GM12878 (cell line): Measurements from ENCODE around the gene AMH. TPM values are rescaled to one million over a fixed set of nuclear protein-coding genes. Genes with fewer than 3 reads are reported as not detected.

Experiments
- ATAC-seq: fragments of 200-7000 bp; cut with Tn5 transposase; 3 replicates; pipeline ENCODE4 v1.9.1; 2020; ENCODE audit warnings: mild to moderate bottlenecking, moderate library complexity
- BruUV-seq: library from RNA; stranded (reverse); fragments of 400-500 nt; replicated peaks from 2 replicates; lab custom pipeline; 2021; lab: Mats Ljungman, UMichigan
- CTCF ChIA-PET: fragments of 300-600 bp; sonication (Branson Sonifier 250); formaldehyde crosslinking; extraction: SDS; loops from one replicate; lab custom pipeline; 2021; ENCODE audit warnings: inconsistent platforms; lab: Yijun Ruan, JAX
- POLR2A ChIA-PET: fragments of 350-600 bp; formaldehyde crosslinking; extraction: SDS; loops from one replicate; lab custom pipeline; 2021; ENCODE audit warnings: inconsistent platforms; lab: Charles Lee
- RAD21 ChIA-PET: fragments of 300-600 bp; sonication (Branson Sonifier 250); formaldehyde crosslinking; loops from one replicate; lab custom pipeline; 2023; ENCODE audit warnings: antibody characterized with exemption; ENCODE audit not compliant: unreplicated experiment; lab: Charles Lee
- SMC1A ChIA-PET: fragments of 300-600 bp; sonication (Branson Sonifier 250); formaldehyde crosslinking; loops from one replicate; lab custom pipeline; 2023; ENCODE audit not compliant: unreplicated experiment, uncharacterized antibody; lab: Charles Lee
- DNase-seq: peaks from one replicate; pipeline ENCODE4 v3.0.0-alpha.2; 2011; ENCODE audit warnings: low read depth, low spot score
- FAIRE-seq: peaks from 3 replicates; lab custom pipeline; 2011; peaks lifted over from hg19 to GRCh38; lab: Jason Lieb, UNC
- H2AFZ ChIP-seq: 2 replicates; pipeline ENCODE4 v1.6.0; 2011; ENCODE audit warnings: low read depth, low read length, control low read depth; ENCODE audit not compliant: control insufficient read depth
- H3K27ac ChIP-seq: 2 replicates; pipeline ENCODE4 v1.5.1; 2011; ENCODE audit warnings: control low read depth; ENCODE audit not compliant: control insufficient read depth, insufficient read depth
- H3K27me3 ChIP-seq, 2 experiments: replicated peaks in 1 of 2; 2 replicates each; pipeline versions ENCODE4 v1.6.0 to v1.6.1; 2011; ENCODE audit warnings: low read length in 1 of 2; ENCODE audit not compliant: control insufficient read depth in 2 of 2, insufficient read depth in 2 of 2
- H3K36me3 ChIP-seq, 2 experiments: 2 replicates each; pipeline ENCODE4 v1.5.1; 2011; ENCODE audit warnings: low read length in 1 of 2; ENCODE audit not compliant: control insufficient read depth in 2 of 2, insufficient read depth in 2 of 2
- H3K4me1 ChIP-seq: 2 replicates; pipeline ENCODE4 v1.6.1; 2011; ENCODE audit warnings: mild to moderate bottlenecking, low read length, moderate library complexity, mixed read lengths; ENCODE audit not compliant: control insufficient read depth, insufficient read depth
- H3K4me2 ChIP-seq: 2 replicates; pipeline ENCODE4 v1.6.0; 2011; ENCODE audit warnings: control low read depth; ENCODE audit not compliant: control insufficient read depth, insufficient read depth
- H3K4me3 ChIP-seq: fragments of 200-600 bp; sonication (generic); 2 replicates; pipeline ENCODE4 v1.5.1; 2016
- H3K79me2 ChIP-seq: 2 replicates; pipeline ENCODE4 v1.6.0; 2011; ENCODE audit warnings: low read length; ENCODE audit not compliant: control insufficient read depth, insufficient read depth
- H3K9ac ChIP-seq: 2 replicates; pipeline ENCODE4 v1.8.0; 2011; ENCODE audit warnings: low read length, control low read depth, mixed read lengths; ENCODE audit not compliant: control insufficient read depth, insufficient read depth
- H3K9me3 ChIP-seq: replicated peaks from 3 replicates; pipeline ENCODE4 v1.5.1; 2011; ENCODE audit warnings: mild to moderate bottlenecking, low read length; ENCODE audit not compliant: control insufficient read depth, insufficient read depth
- H4K20me1 ChIP-seq: 2 replicates; pipeline ENCODE4 v1.6.0; 2011; ENCODE audit not compliant: control insufficient read depth, insufficient read depth
- EGR1 ChIP-seq, 2 experiments: IDR thresholded peaks; 1 replicate in 1 of 2; 2 replicates in 1 of 2; pipeline ENCODE4 v1.6.1; 2011 to 2012; ENCODE audit warnings: low read depth in 2 of 2, low read length in 2 of 2, borderline replicate concordance in 1 of 2, mild to moderate bottlenecking in 1 of 2, moderate library complexity in 1 of 2
- EZH2 ChIP-seq: IDR thresholded peaks from 2 replicates; pipeline ENCODE4 v1.6.1; 2012; ENCODE audit warnings: low read depth, mild to moderate bottlenecking, control low read depth, inconsistent platforms, low read length, borderline replicate concordance; ENCODE audit not compliant: control insufficient read depth
- MYC ChIP-seq: IDR thresholded peaks from 2 replicates; pipeline ENCODE4 v1.6.1; 2011; ENCODE audit warnings: mild to moderate bottlenecking, low read length, moderate library complexity, inconsistent platforms; ENCODE audit not compliant: insufficient read depth, insufficient replicate concordance, insufficient read length, severe bottlenecking
- POLR2A ChIP-seq: IDR thresholded peaks from 2 replicates; pipeline ENCODE4 v1.6.1; 2011; ENCODE audit warnings: low read depth, mild to moderate bottlenecking, low read length
- POLR2AphosphoS5 ChIP-seq: IDR thresholded peaks from 2 replicates; pipeline ENCODE4 v1.6.1; 2011; ENCODE audit warnings: mild to moderate bottlenecking, low read length, inconsistent platforms
- PRDM15 ChIP-seq: fragments of 450-650 bp; formaldehyde crosslinking; IDR thresholded peaks from 2 replicates; pipeline ENCODE4 v1.4.0; 2020; ENCODE audit warnings: mild to moderate bottlenecking, moderate library complexity
- SPI1 ChIP-seq: IDR thresholded peaks from 2 replicates; pipeline ENCODE4 v1.6.1; 2011; ENCODE audit warnings: low read depth, mild to moderate bottlenecking, low read length, moderate library complexity, borderline replicate concordance; ENCODE audit not compliant: insufficient read depth
- SREBF1 ChIP-seq: IDR thresholded peaks from 2 replicates; pipeline ENCODE4 v1.6.1; 2012; ENCODE audit warnings: mild to moderate bottlenecking, low read length
- ZNF207 ChIP-seq: fragments of 450-650 bp; IDR thresholded peaks from 2 replicates; pipeline ENCODE4 v1.6.1; 2014; ENCODE audit warnings: antibody characterized with exemption, mild to moderate bottlenecking, borderline replicate concordance
- WGBS: methylation state at CpG from one replicate; pipeline ENCODE4 v1.1.6; 2016; ENCODE audit warnings: low lambda C conversion rate; ENCODE audit not compliant: insufficient replicate concordance, insufficient coverage; ENCODE audit errors: missing lambda C conversion rate; 5-methylcytosine and 5-hydroxymethylcytosine counted together
- in situ Hi-C: fragments of 300-500 bp; cut with MboI; formaldehyde crosslinking; loops from 9 replicates; pipeline ENCODE4 v1.14.3; 2018; ENCODE audit warnings: mixed read lengths
- intact Hi-C: fragments of 100-400 bp; cut with micrococcal nuclease; formaldehyde crosslinking; loops from one replicate; pipeline ENCODE4 v1.14.2; 2022; ENCODE audit not compliant: unreplicated experiment
- polyA plus RNA-seq, 11 experiments: library from polyadenylated mRNA; depleted of rRNA in 4 of 11; unstranded in 6 of 11; stranded (reverse) in 5 of 11; fragments of >200 nt; fragmentation: Nextera tagmentation in 4 of 11; fragmentation: Illumina TruSeq in 1 of 11; extraction: Ambion mirVana in 4 of 11; extraction: Trizol in 1 of 11; gene quantifications; 1 replicate in 1 of 11; 2 replicates in 10 of 11; pipeline versions ENCODE4 v1.2.1 to v1.2.3, GENCODE V29; 2011 to 2016; ENCODE audit warnings: inconsistent platforms in 2 of 11, missing spikeins in 2 of 11, low read depth in 1 of 11
- total RNA-seq, 4 experiments: library from RNA; depleted of rRNA in 3 of 4; stranded (reverse); fragments of >200 nt in 3 of 4; fragmentation: Illumina TruSeq in 1 of 4; extraction: Trizol in 1 of 4; gene quantifications; 2 replicates each; pipeline versions ENCODE4 v1.2.1 to v1.2.3, GENCODE V29; 2013 to 2021
- TF ChIP-seq, protein P1 (sequence below): IDR thresholded peaks from 2 replicates; pipeline ENCODE4 v1.6.1; 2011; ENCODE audit warnings: low read depth, mild to moderate bottlenecking, low read length, moderate library complexity, borderline replicate concordance; ENCODE audit errors: extremely low read depth

AMH gene
- total and polyA plus RNA-seq, 10 of the 15 experiments (the other 5 are each of a cell fraction or from before 2014, with no cell fraction given), result 0.17 to 3.5 (median 0.81) TPM; not detected in 4

- H4K20me1 ChIP-seq, result peaks cover 5% of the 10 kb centered on the region
- no peak overlapping the region for H2AFZ ChIP-seq
- ChIA-PET SMC1A (interaction anchor here (0.9 to 1.8 kb wide), 4 partner anchors 11 to 334 kb away, joined by 3 to 5 read pairs (median 4); no protein-coding TSS in a partner anchor), CTCF (interaction anchor here (1.1 to 6.4 kb wide), 3 partner anchors 24 to 115 kb away, joined by 3 to 46 read pairs (median 7); no protein-coding TSS in a partner anchor), POLR2A (interaction anchor here (0.6 kb wide), 1 partner anchor 113 kb away, joined by 6 read pairs; no protein-coding TSS in a partner anchor), RAD21 (interaction anchor here (1.0 to 1.4 kb wide), 2 partner anchors 39 to 334 kb away, joined by 3 to 6 read pairs; no protein-coding TSS in a partner anchor)
- no peak overlapping the region for H3K4me2 ChIP-seq
- no peak overlapping the region for H3K27ac ChIP-seq
- peaks cover 4 to 14% of the 10 kb centered on the region in 2 experiments for H3K36me3 ChIP-seq
- no peak overlapping the region for H3K4me3 ChIP-seq
- no peak for ATAC-seq
- H3K4me1 ChIP-seq, result peaks cover 14% of the 10 kb centered on the region
- TF ChIP-seq PRDM15 (CRISPR knock-in tag) (no peak), POLR2AphosphoS5 (peak; percentile 50; the same call in 1 of the 2 replicates), ZNF207 (no peak), POLR2A (peak; percentile 41; the same call in 1 of the 2 replicates), EZH2 (no peak), SPI1 (no peak), MYC (no peak), SREBF1 (no peak), EGR1 (IDR thresholded peaks at IDR 0.05; ENCODE audit: borderline replicate concordance in 1 of 2, low read depth in 2 of 2, low read length in 2 of 2) (no peak)
- TF ChIP-seq, protein P1, sequence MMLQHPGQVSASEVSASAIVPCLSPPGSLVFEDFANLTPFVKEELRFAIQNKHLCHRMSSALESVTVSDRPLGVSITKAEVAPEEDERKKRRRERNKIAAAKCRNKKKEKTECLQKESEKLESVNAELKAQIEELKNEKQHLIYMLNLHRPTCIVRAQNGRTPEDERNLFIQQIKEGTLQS, result no peak
- no peak for DNase-seq
- H3K79me2 ChIP-seq, result peaks cover 25% of the 10 kb centered on the region
- H3K27me3 ChIP-seq, result no peaks in the 10 kb centered on the region
- WGBS, result 78% methylated on average over 9 of the region's 9 CpGs
- in situ Hi-C loops, result loop anchor here (10.0 kb wide), 1 partner anchor 338 kb away; no protein-coding TSS in a partner anchor
- no peak for FAIRE-seq
- intact Hi-C loops, result loop anchor here (5.0 to 10.0 kb wide), 2 partner anchors 115 to 508 kb away; partner anchors contain the start of genes SGTA and THOP1
- BruUV-seq, result no TSS peak
- no peaks in the 10 kb centered on the region for H3K9me3 ChIP-seq
- no peak overlapping the region for H3K9ac ChIP-seq
Measured at GRCh38 chr19:2277138-2277537, 28.0 kb downstream of the AMH start.
